HG02970 (cell line): ENCODE measurements around the gene HDHD2.
"Not testable (repeated sequence)": the region's sequence is repeated elsewhere in the genome, so short reads cannot be mapped to it uniquely, and the experiment has no call there.

Source experiments
- ATAC-seq: cut with Tn5 transposase; IDR thresholded peaks from one replicate; pipeline ENCODE4 v1.9.1; 2021; ENCODE audit warnings: mild to moderate bottlenecking, moderate library complexity, moderate number of reproducible peaks; ENCODE audit not compliant: unreplicated experiment, low FRiP score

Gene HDHD2

GRCh38 chr18:47150029-47150823, at the start of gene HDHD2:
HDHD2 (minus strand) TSS chr18:47150500; CDS start chr18:47136439, 14,061 bp downstream.
- ATAC-seq, result peak; percentile 83

GRCh38 chr18:47195961-47196360, 45.7 kb upstream of the HDHD2 start:
- ATAC-seq, result not testable (repeated sequence)

- no peak for ATAC-seq
Observed at GRCh38 chr18:47191961-47192360, 41.7 kb upstream of the HDHD2 start.

GRCh38 chr18:47187721-47188120, 37.4 kb upstream of the HDHD2 start:
- ATAC-seq, result no peak

DNA sequence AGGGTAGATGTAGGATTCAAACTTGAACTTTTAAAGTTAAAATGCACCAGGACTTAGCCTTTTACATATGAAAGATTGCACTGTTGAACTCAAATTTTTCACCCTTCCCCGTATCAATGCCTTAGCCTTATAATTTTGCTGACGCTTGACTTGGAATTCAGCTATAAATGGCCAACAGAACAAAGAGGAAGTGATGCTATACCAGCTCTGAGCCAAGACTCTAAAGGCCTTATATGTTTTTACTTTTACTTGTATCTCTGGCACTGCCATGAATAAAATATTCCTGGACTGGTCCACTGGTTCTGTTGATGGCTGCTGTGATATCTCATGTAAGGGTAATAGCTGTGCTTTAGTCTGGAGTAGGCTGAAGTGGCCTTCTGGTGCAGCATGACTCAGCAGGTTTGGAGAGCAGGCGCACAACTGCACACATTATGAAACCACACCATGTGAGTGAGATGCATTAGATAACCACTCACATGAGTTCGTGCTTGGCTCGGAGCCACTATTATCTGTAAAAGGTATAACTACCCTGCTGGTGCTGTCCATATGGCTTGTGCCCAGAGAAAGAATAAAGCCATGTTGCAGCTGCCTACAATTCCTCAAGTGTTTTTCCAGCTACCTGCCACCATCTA, 34.2 kb upstream of the HDHD2 start:
- ATAC-seq, result no peak

DNA sequence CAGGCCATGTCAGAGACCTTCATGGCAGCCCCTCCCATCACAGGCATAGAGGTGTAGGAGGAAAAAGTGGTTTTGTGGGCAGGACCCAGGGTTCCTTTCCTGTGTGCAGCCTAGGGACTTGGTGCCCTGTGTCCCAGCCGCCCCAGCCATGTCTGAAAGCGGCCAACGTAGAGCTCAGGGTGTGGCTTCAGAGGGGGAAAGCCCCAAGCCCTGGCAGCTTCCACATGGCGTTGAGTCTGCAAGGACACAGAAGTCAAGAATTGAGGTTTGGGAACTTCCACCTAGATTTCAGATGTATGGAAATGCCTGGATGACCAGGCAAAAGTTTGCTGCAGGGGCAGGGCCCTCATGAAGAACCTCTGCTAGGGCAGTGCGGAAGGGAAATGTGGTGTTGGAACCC, 31.9 kb upstream of the HDHD2 start:
- not testable (repeated sequence) for ATAC-seq

GRCh38 chr18:47180765-47181164, 30.5 kb upstream of the HDHD2 start:
- ATAC-seq, result no peak

GRCh38 chr18:47179520-47179919, 29.2 kb upstream of the HDHD2 start:
- no peak for ATAC-seq

- peak; percentile 83 for ATAC-seq
Observed at GRCh38 chr18:47175898-47176575, 25.7 kb upstream of the HDHD2 start, which contains the start of gene IER3IP1. IER3IP1 (minus strand) TSS chr18:47176364; CDS start chr18:47176277, 87 bp downstream.

DNA sequence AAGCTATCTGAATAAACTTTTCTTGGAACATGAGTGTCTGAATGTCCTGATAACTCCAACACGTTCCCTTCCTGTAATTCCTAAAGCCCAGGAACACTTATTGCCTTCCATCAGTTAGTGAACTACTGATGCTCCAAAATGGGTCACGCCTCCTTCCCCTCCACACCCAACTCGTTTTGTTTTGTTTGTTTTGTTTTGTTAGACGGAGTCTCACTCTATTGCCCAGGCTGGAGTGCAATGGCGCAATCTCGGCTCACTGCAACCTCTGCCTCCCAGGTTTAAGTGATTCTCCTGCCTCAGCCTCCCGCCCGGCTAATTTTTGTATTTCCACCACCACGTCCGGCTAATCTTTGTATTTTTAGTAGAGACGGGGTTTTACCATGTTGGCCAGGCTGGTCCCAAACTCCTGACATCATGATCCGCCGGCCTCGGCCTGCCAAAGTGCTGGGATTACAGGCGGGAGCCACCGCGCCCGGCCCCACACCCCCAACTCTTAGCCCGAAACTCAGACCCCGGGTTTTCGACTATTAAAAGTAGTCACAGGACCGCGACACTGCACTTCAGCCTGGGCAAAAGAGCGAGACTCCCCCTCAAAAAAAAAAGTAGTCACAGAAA, 25.1 kb upstream of the HDHD2 start:
- ATAC-seq, result peak; percentile 20

- ATAC-seq, result no peak
Observed at GRCh38 chr18:47174545-47175116, 24.3 kb upstream of the HDHD2 start.

- no peak for ATAC-seq
Observed at GRCh38 chr18:47172476-47172875, 22.2 kb upstream of the HDHD2 start.

- no peak for ATAC-seq
Observed at GRCh38 chr18:47168913-47169312, 18.6 kb upstream of the HDHD2 start.

GRCh38 chr18:47168509-47168908, 18.2 kb upstream of the HDHD2 start:
- no peak for ATAC-seq

DNA sequence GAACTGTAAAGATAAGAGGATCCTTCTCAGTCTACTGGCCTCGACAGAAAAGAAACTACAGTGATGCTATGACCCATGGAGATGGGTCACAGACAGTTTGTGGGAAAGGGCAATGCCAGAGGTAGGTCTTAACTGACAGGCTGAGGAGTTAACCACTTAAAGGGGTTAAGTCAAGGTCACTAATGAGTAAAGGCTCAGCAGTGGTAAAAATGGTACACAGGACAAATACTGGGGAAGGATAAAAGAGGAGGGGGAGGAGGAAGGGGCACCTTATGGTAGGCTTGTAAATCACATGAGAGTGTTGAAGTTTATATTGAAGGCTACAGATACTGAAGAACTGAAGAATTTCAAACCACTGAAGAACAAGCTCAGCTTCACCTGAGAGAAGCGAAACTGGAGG, 16.0 kb upstream of the HDHD2 start:
- no peak for ATAC-seq

DNA sequence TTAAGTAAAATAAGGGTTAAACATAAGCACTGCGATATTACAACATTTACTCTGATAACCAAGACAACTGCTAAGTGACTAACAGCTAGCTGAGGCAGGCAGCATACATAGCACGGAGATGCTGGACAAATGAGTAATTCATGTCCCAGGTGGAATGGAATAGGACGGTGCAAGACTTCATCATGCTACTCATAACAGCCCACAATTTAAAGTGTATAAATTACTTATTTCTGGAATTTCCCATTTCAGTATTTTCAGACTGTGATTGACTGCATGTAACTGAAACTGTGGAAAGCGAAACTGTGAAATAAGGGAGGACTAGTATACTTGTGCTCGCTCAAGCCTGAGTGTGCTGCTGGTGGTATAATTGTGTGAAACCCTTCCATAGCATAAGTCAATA, 12.9 kb upstream of the HDHD2 start:
- ATAC-seq, result peak; percentile 78

GRCh38 chr18:47160256-47160655, 10.0 kb upstream of the HDHD2 start:
- no peak for ATAC-seq

GRCh38 chr18:47158404-47158803, 8.1 kb upstream of the HDHD2 start:
- ATAC-seq, result not testable (repeated sequence)

GRCh38 chr18:47151439-47151838, 1.1 kb upstream of the HDHD2 start:
- ATAC-seq, result no peak

GRCh38 chr18:47150824-47151366, 595 bp upstream of the HDHD2 start:
- ATAC-seq, result peak; percentile 3
